SH-SY5Y (cell line): ENCODE results near the gene PPP2R1B.

Experiments used
- GATA2 ChIP-seq: IDR thresholded peaks from 2 replicates; pipeline ENCODE4 v1.6.1; 2011; ENCODE audit warnings: mild to moderate bottlenecking, low read depth, low read length
- GATA3 ChIP-seq: IDR thresholded peaks from 2 replicates; pipeline ENCODE4 v1.6.1; 2011; ENCODE audit warnings: low read depth, mild to moderate bottlenecking, low read length, moderate library complexity

GRCh38 chr11:111766834-111767142 is 599 bp upstream of the PPP2R1B start:
- TF ChIP-seq GATA2 (no peak), GATA3 (no peak)
